Liver (tissue), 9 donors: ENCODE results near the gene EFNB3. TPM values are rescaled to one million over a fixed set of nuclear protein-coding genes. Genes with fewer than 3 reads are reported as not detected.

ENCODE experiments used
- DNase-seq: peaks from one replicate; pipeline ENCODE4 v3.0.0-alpha.2; 2017; ENCODE audit warnings: low spot score
- H3K27ac ChIP-seq, 2 donors: one replicate each; pipeline ENCODE4 v1.7.0; 2013; ENCODE audit warnings: inconsistent platforms in 2 of 2, low read length in 2 of 2, control low read depth in 1 of 2, low read depth in 1 of 2, mild to moderate bottlenecking in 1 of 2
- H3K27me3 ChIP-seq, 4 donors: one replicate each; pipeline versions ENCODE4 v1.6.1 to v1.7.0; 2013; ENCODE audit warnings: low read length in 3 of 4, inconsistent platforms in 1 of 4, mild to moderate bottlenecking in 1 of 4, moderate library complexity in 1 of 4; ENCODE audit not compliant: control insufficient read depth in 4 of 4, insufficient read depth in 4 of 4
- H3K36me3 ChIP-seq, 4 donors: one replicate each; pipeline versions ENCODE4 v1.6.1 to v1.7.0; 2013; ENCODE audit warnings: low read length in 3 of 4, mild to moderate bottlenecking in 3 of 4, low read depth in 1 of 4, moderate library complexity in 1 of 4; ENCODE audit not compliant: control insufficient read depth in 4 of 4, insufficient read depth in 3 of 4
- H3K4me1 ChIP-seq, 4 donors: one replicate each; pipeline versions ENCODE4 v1.6.1 to v1.7.0; 2013; ENCODE audit warnings: low read length in 3 of 4, mild to moderate bottlenecking in 3 of 4, moderate library complexity in 1 of 4; ENCODE audit not compliant: control insufficient read depth in 4 of 4, insufficient read depth in 4 of 4
- H3K4me3 ChIP-seq, 3 donors: one replicate each; pipeline versions ENCODE4 v1.6.1 to v1.7.0; 2013; ENCODE audit warnings: low read length in 3 of 3, control low read depth in 1 of 3, low read depth in 1 of 3, mild to moderate bottlenecking in 1 of 3
- H3K9ac ChIP-seq, 2 donors: one replicate each; pipeline ENCODE4 v1.7.0; 2013; ENCODE audit warnings: low read length in 2 of 2, mild to moderate bottlenecking in 2 of 2, moderate library complexity in 2 of 2, control low read depth in 1 of 2, low read depth in 1 of 2
- H3K9me3 ChIP-seq, 4 donors: one replicate each; pipeline versions ENCODE4 v1.6.1 to v1.7.0; 2013; ENCODE audit warnings: low read length in 3 of 4; ENCODE audit not compliant: control insufficient read depth in 4 of 4
- ATF3 ChIP-seq: IDR thresholded peaks from 2 replicates; pipeline ENCODE4 v1.6.1; 2016; ENCODE audit warnings: antibody characterized with exemption
- EGR1 ChIP-seq, 2 donors: IDR thresholded peaks; 2 replicates each; pipeline ENCODE4 v1.6.1; 2016 to 2018; ENCODE audit warnings: antibody characterized with exemption in 2 of 2, low read depth in 2 of 2
- FOXA1 ChIP-seq: IDR thresholded peaks from 2 replicates; pipeline ENCODE4 v1.6.1; 2016; ENCODE audit warnings: antibody characterized with exemption
- GABPA ChIP-seq, 2 donors: IDR thresholded peaks in 1 of 2; conservative IDR thresholded peaks in 1 of 2; 2 replicates each; pipeline ENCODE4 v1.6.1; 2016; ENCODE audit warnings: antibody characterized with exemption in 2 of 2, mild to moderate bottlenecking in 1 of 2, moderate library complexity in 1 of 2
- MAX ChIP-seq: IDR thresholded peaks from 2 replicates; pipeline ENCODE4 v1.6.1; 2016; ENCODE audit warnings: antibody characterized with exemption
- REST ChIP-seq: IDR thresholded peaks from 2 replicates; pipeline ENCODE4 v1.6.1; 2016; ENCODE audit warnings: antibody characterized with exemption, mild to moderate bottlenecking
- RXRA ChIP-seq, 2 donors: IDR thresholded peaks; 2 replicates each; pipeline ENCODE4 v1.6.1; 2017 to 2018; ENCODE audit warnings: antibody characterized with exemption in 2 of 2, mild to moderate bottlenecking in 1 of 2
- WGBS: extraction: QIAGEN DNeasy Blood & Tissue Kit; methylation state at CpG from one replicate; pipeline ENCODE4 v1.1.7; 2013; 5-methylcytosine and 5-hydroxymethylcytosine counted together
- polyA plus RNA-seq, 2 donors: library from polyadenylated mRNA; stranded (reverse) in 1 of 2; unstranded in 1 of 2; fragments of 200-250 nt in 1 of 2; fragments of >200 nt in 1 of 2; fragmentation: Nextera tagmentation in 1 of 2; extraction: Ambion mirVana in 1 of 2; gene quantifications; one replicate each; pipeline versions ENCODE4 v1.2.1 to v1.2.3, GENCODE V29; 2013 to 2015
- total RNA-seq, 2 donors: library from RNA; depleted of rRNA; stranded (reverse); fragments of >200 nt; gene quantifications; one replicate each; pipeline ENCODE4 v1.2.3, GENCODE V29; 2014
- donor health status: healthy.
- donor health status: healthy.
- donor health status: healthy.
- donor health status: healthy.
- donor health status: healthy.

EFNB3 gene
- total and polyA plus RNA-seq, 4 donors: 0.19 to 0.80 (median 0.41) TPM

GRCh38 chr17:7710301-7710700 is 5.3 kb downstream of the EFNB3 start:
- DNase-seq: no peak
- H3K9me3 ChIP-seq: no peaks in the 10 kb centered on the region
- no peaks in the 10 kb centered on the region for H3K36me3 ChIP-seq
- no peak overlapping the region for H3K27ac ChIP-seq
- TF ChIP-seq EGR1 (IDR thresholded peaks at IDR 0.05; ENCODE audit: low read depth in 2 of 2): no peak
- WGBS: 77% methylated on average over 7 of the region's 7 CpGs
- H3K9ac ChIP-seq: no peak overlapping the region
- H3K4me1 ChIP-seq: no peaks in the 10 kb centered on the region
- no peak overlapping the region for H3K4me3 ChIP-seq
- peaks cover 0 to 26% (median 11%) of the 10 kb centered on the region in 4 donors for H3K27me3 ChIP-seq

- Histone ChIP-seq H3K9ac (no peak overlapping the region), H3K4me1 (no peaks in the 10 kb centered on the region), H3K27me3 (peaks cover 0 to 29% (median 8%) of the 10 kb centered on the region in 4 donors), H3K36me3 (no peaks in the 10 kb centered on the region), H3K4me3 (no peak overlapping the region), H3K27ac (no peak overlapping the region), H3K9me3 (no peaks in the 10 kb centered on the region)
- whole genome bisulfite sequencing: 68% methylated on average over 7 of the region's 7 CpGs
- no peak for TF ChIP-seq RXRA (IDR thresholded peaks at IDR 0.05)
- no peak for TF ChIP-seq GABPA (IDR thresholded peaks at IDR 0.05 in 1 of 2, conservative IDR thresholded peaks at IDR 0.05 in 1 of 2)
- no peak for TF ChIP-seq FOXA1
- no peak for TF ChIP-seq REST
- no peak for DNase-seq
These were observed 6.2 kb downstream of the EFNB3 start for GRCh38 chr17:7711051-7711755.

- Histone ChIP-seq H3K27me3 (peaks cover 0 to 28% (median 10%) of the 10 kb centered on the region in 4 donors), H3K4me3 (no peak overlapping the region), H3K4me1 (peaks cover 3 to 8% (median 6%) of the 10 kb centered on the region in 4 donors), H3K9ac (no peak overlapping the region), H3K36me3 (no peaks in the 10 kb centered on the region), H3K27ac (no peak overlapping the region), H3K9me3 (no peaks in the 10 kb centered on the region)
- 16% methylated on average over 19 of the region's 19 CpGs for WGBS
- TF ChIP-seq GABPA (IDR thresholded peaks at IDR 0.05 in 1 of 2, conservative IDR thresholded peaks at IDR 0.05 in 1 of 2) (no peak), MAX (no peak), ATF3 (no peak), RXRA (IDR thresholded peaks at IDR 0.05) (no peak)
- no peak for DNase-seq
These were observed 7.2 kb downstream of the EFNB3 start for GRCh38 chr17:7712111-7712771.
